Colonic mucosa (tissue), 4 donors: Measurements from ENCODE around the gene DUSP11. TPM values are rescaled to one million over a fixed set of nuclear protein-coding genes. Genes with fewer than 3 reads are reported as not detected.
A peak's percentile ranks its signal among the peaks of the same experiment; 100 is the strongest.
"Not testable (repeated sequence)": the region's sequence is repeated elsewhere in the genome, so short reads cannot be mapped to it uniquely, and the experiment has no call there.

ENCODE experiments used
- DNase-seq: peaks from one replicate; pipeline ENCODE4 v3.0.0-alpha.2; 2020
- H3K27ac ChIP-seq: fragments of 200-600 bp; one replicate; pipeline ENCODE4 v1.8.0; 2021
- H3K27me3 ChIP-seq: fragments of 200-600 bp; one replicate; pipeline ENCODE4 v1.8.0; 2021
- H3K36me3 ChIP-seq: fragments of 200-600 bp; one replicate; pipeline ENCODE4 v1.8.0; 2021
- H3K4me1 ChIP-seq: fragments of 200-600 bp; one replicate; pipeline ENCODE4 v1.8.0; 2021; ENCODE audit warnings: mild to moderate bottlenecking
- H3K4me3 ChIP-seq: fragments of 200-600 bp; one replicate; pipeline ENCODE4 v1.8.0; 2021
- H3K9ac ChIP-seq, 2 donors: one replicate each; pipeline ENCODE4 v1.7.0; 2013; ENCODE audit warnings: control low read depth in 2 of 2, low read depth in 2 of 2, low read length in 2 of 2
- H3K9me3 ChIP-seq: fragments of 200-600 bp; one replicate; pipeline ENCODE4 v1.8.0; 2021
- intact Hi-C: fragments of 100-400 bp; cut with DNase I; formaldehyde crosslinking; loops from one replicate; pipeline ENCODE4 v1.14.1; 2022
- total RNA-seq, 2 donors: library from RNA; stranded (reverse); fragmentation: NEBNext Ultra II Directional in 1 of 2; extraction: Animal tissue kit (Norgen Biotek cat#: 25700) in 1 of 2; gene quantifications; one replicate each; pipeline ENCODE4 v1.2.1, GENCODE V29; 2021
- TF ChIP-seq, protein P1 (sequence below): fragments of 200-600 bp; IDR thresholded peaks from one replicate; pipeline ENCODE4 v1.8.0; 2022; ENCODE audit warnings: antibody characterized with exemption, mild to moderate bottlenecking
- donor health status: healthy.
- donor health status: DM: no; HTN: no; CAD: no.
- donor health status: DM: no; HTN: no; CAD: no.

DUSP11 gene
- total RNA-seq, 2 donors from 2014 or later = 19.1 to 19.2 TPM

DNA sequence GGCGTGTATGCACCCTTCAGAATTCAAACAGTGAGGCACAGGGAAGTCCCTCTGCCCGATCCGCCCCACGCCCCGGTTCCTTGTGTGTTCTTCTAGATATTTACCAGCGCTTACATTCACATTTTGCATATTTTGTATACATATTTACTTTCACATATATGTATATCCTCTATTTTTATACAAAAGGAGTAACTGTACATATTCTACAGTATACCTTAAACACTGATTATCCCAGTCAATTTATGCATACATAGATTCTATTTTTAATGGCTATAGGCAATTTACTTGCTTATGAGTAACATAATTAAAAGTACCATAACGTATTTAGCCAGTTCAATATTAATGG is 307 bp upstream of the DUSP11 start:
- Histone ChIP-seq H3K27ac (peak overlapping the region; percentile 86), H3K27me3 (no peaks in the 10 kb centered on the region), H3K9me3 (no peaks in the 10 kb centered on the region), H3K4me3 (peak overlapping the region; percentile 89), H3K4me1 (peaks cover 11% of the 10 kb centered on the region), H3K36me3 (no peaks in the 10 kb centered on the region), H3K9ac (peak overlapping the region in 1 of 2 donors; percentile 95)
- intact Hi-C loops = no loop called here
- DNase-seq = no peak
- TF ChIP-seq, protein P1, sequence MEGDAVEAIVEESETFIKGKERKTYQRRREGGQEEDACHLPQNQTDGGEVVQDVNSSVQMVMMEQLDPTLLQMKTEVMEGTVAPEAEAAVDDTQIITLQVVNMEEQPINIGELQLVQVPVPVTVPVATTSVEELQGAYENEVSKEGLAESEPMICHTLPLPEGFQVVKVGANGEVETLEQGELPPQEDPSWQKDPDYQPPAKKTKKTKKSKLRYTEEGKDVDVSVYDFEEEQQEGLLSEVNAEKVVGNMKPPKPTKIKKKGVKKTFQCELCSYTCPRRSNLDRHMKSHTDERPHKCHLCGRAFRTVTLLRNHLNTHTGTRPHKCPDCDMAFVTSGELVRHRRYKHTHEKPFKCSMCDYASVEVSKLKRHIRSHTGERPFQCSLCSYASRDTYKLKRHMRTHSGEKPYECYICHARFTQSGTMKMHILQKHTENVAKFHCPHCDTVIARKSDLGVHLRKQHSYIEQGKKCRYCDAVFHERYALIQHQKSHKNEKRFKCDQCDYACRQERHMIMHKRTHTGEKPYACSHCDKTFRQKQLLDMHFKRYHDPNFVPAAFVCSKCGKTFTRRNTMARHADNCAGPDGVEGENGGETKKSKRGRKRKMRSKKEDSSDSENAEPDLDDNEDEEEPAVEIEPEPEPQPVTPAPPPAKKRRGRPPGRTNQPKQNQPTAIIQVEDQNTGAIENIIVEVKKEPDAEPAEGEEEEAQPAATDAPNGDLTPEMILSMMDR = no peak

DNA sequence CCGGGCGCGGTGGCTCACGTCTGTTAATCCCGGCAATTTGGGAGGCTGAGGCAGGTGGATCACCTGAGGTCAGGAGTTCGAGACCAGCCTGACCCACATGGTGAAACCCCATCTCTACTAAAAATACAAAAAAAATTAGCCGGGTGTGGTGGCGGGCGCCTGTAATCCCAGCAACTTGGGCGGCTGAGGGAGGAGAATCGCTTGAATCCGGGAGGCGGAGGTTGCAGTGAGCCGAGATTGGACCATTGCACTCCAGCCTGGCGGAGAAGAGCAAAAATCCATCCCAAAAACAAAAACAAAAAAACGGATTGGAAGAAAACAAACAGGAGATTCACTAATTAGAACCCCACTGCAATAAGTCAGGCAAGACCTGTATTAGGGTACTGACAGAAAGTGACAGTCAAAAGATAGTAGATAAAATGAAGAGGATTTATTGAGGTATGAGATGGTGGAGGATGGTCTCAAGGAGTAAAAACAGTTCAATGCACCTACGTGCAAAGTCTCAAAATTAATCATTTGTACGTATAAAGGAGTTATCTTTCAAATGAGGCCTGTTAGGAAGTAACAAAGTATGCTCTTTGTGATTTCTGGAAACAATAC is 936 bp downstream of the DUSP11 start:
- not testable (repeated sequence) for DNase-seq, H3K27me3 ChIP-seq, H3K9me3 ChIP-seq, H3K36me3 ChIP-seq
- peaks cover 11% of the 10 kb centered on the region for H3K4me1 ChIP-seq
- H3K9ac ChIP-seq = peak overlapping the region; percentile 95
- H3K27ac ChIP-seq = peak overlapping the region; percentile 86
- intact Hi-C loops = loop anchor here (10.0 kb wide), 1 partner anchor 94 kb away; no protein-coding TSS in a partner anchor
- peak overlapping the region; percentile 89 for H3K4me3 ChIP-seq

DNA sequence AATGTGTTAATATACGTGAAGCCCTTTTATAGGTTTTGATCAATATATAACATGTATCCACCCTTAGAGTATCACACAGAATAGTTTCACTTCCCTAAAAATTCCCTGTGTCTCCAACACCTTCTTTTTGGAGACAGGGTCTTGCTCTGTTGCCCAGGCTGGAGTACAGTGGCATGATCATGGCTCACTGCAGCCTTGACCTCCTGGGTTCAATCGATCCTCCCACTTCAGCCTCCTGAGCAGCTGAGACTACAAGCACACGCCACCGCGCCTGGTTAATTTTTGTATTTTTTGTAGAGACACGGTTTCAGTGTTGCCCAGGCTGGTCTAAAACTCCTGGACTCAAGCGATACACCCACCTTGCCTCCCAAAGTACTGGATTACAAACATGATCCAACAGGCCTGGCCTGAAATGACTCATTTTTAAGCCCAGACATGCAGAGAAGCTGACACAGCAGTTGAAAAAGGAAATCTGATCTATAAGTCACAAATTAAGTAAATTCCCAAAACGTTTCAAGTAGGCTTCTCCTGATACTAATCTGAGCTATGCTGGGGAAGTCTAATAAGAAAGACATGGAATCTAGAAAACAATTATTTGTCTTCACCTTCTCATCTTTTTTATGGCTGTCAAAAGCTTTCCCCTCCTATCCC is 2.9 kb downstream of the DUSP11 start:
- TF ChIP-seq, protein P1 = no peak
- intact Hi-C loops = loop anchor here (10.0 kb wide), 1 partner anchor 92 kb away; no protein-coding TSS in a partner anchor
- Histone ChIP-seq H3K4me1 (peaks cover 11% of the 10 kb centered on the region), H3K27ac (no peak overlapping the region), H3K36me3 (no peaks in the 10 kb centered on the region), H3K27me3 (no peaks in the 10 kb centered on the region), H3K4me3 (no peak overlapping the region), H3K9ac (no peak overlapping the region), H3K9me3 (no peaks in the 10 kb centered on the region)
- DNase-seq = no peak

DNA sequence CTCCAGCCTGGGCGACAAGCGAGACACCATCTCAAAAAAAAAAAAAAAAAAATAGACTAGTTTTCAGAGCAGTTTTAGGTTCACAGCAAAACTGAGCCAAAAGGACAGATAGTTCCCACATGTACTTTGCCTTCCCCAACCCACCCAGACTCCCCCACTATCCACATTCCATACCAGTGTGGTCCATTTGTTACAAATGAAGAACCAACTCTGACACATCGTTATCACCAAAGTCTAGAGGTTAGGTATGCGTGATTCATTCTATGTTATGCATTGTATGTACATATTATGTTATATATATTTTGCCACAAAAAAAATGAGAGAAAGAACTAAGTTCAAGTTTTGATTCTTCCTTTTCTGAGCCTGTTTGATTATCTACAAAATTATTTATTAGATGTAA is 3.5 kb downstream of the DUSP11 start:
- Histone ChIP-seq H3K9me3 (no peaks in the 10 kb centered on the region), H3K4me3 (no peak overlapping the region), H3K27ac (no peak overlapping the region), H3K4me1 (peaks cover 11% of the 10 kb centered on the region), H3K9ac (no peak overlapping the region), H3K36me3 (no peaks in the 10 kb centered on the region), H3K27me3 (no peaks in the 10 kb centered on the region)
- TF ChIP-seq, protein P1 = no peak
- no peak for DNase-seq
- intact Hi-C loops = loop anchor here (10.0 kb wide), 1 partner anchor 92 kb away; no protein-coding TSS in a partner anchor

DNA sequence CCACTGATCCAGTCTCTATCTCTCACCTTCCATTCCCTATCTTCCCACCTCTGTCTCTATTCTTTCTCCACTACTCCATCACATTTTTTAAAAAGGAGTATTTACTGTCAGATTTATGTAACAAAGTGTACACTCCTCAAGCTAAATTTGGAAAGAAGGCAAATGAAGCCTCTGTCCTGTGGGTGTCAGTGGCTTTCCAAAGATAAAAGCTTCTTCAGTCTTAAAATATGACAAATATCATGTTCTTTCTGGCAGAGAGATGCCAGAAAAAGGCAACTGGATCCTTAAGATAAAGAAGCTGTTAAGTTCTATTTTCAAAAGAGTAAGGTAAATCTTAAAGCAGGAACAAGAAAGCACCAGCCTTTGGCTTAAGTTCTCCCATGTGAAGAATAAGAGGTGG is 7.1 kb downstream of the DUSP11 start:
- Histone ChIP-seq H3K27me3 (no peaks in the 10 kb centered on the region), H3K4me1 (no peaks in the 10 kb centered on the region), H3K4me3 (no peak overlapping the region), H3K36me3 (no peaks in the 10 kb centered on the region), H3K9me3 (no peaks in the 10 kb centered on the region), H3K9ac (no peak overlapping the region), H3K27ac (no peak overlapping the region)
- intact Hi-C loops = loop anchor here (10.0 kb wide), 1 partner anchor 88 kb away; no protein-coding TSS in a partner anchor
- DNase-seq = no peak
- TF ChIP-seq, protein P1 = no peak

DNA sequence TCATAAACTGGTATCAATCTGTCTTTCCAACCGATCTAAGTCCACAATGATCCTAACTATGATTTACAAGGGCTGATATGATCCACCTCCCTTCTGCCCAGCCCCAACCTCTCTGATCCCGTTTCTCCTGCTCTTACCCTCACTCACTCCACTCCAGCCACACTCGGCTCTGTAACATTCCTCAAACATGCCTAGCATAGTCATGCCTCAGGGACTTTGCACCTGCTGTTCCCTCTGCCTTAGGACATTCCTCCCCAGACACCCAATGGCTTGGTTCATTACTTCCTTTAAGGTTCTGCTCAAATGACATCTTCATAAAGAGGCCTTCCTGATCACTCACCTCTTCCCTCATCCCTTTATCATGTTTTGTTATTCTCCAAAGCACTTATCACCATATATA is 9.2 kb downstream of the DUSP11 start:
- intact Hi-C loops = loop anchor here (10.0 kb wide), 1 partner anchor 86 kb away; no protein-coding TSS in a partner anchor
- Histone ChIP-seq H3K9me3 (no peaks in the 10 kb centered on the region), H3K4me3 (no peak overlapping the region), H3K9ac (no peak overlapping the region), H3K27me3 (no peaks in the 10 kb centered on the region), H3K27ac (no peak overlapping the region), H3K36me3 (no peaks in the 10 kb centered on the region), H3K4me1 (no peaks in the 10 kb centered on the region)
- TF ChIP-seq, protein P1 = no peak
- DNase-seq = no peak
